ENCODE data around the gene MRPL20.
"Not testable (repeated sequence)": the region's sequence is repeated elsewhere in the genome, so short reads cannot be mapped to it uniquely, and the experiment has no call there.

Gene MRPL20

DNA sequence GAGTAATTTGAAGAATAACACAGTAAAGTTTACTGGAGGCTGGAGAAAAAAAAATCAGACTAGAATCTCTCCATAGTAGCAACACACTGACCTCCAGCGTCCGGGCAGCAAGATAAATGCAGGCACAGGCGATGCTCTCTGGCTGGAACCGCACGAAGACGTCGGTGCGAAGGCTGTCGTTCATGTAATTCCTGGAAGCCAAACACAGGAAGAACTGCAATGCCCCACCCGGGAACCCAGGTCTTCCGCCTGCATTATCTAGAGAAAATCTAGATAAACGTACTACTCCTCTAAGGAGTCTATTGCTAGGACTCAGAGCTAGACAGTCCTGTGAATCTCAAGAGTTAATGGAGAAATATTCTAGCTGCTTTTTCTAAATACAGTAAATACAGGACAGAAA, 16.4 kb downstream of the MRPL20 start:
- peaks cover 97% of the 10 kb centered on the region for H3K36me3 Mint-ChIP-seq (ENCODE audit: low read depth)
- H3K27ac Mint-ChIP-seq: no peak overlapping the region
- H3K27me3 Mint-ChIP-seq (ENCODE audit: low read depth, poor library complexity): peaks cover 2% of the 10 kb centered on the region
- H3K4me1 Mint-ChIP-seq: peaks cover 5% of the 10 kb centered on the region
- no peak for DNase-seq
- TF ChIP-seq, protein P1, sequence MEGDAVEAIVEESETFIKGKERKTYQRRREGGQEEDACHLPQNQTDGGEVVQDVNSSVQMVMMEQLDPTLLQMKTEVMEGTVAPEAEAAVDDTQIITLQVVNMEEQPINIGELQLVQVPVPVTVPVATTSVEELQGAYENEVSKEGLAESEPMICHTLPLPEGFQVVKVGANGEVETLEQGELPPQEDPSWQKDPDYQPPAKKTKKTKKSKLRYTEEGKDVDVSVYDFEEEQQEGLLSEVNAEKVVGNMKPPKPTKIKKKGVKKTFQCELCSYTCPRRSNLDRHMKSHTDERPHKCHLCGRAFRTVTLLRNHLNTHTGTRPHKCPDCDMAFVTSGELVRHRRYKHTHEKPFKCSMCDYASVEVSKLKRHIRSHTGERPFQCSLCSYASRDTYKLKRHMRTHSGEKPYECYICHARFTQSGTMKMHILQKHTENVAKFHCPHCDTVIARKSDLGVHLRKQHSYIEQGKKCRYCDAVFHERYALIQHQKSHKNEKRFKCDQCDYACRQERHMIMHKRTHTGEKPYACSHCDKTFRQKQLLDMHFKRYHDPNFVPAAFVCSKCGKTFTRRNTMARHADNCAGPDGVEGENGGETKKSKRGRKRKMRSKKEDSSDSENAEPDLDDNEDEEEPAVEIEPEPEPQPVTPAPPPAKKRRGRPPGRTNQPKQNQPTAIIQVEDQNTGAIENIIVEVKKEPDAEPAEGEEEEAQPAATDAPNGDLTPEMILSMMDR (IDR thresholded peaks at IDR 0.05): no peak
- no peaks in the 10 kb centered on the region for H3K9me3 Mint-ChIP-seq
- H3K4me3 Mint-ChIP-seq: no peak overlapping the region

DNA sequence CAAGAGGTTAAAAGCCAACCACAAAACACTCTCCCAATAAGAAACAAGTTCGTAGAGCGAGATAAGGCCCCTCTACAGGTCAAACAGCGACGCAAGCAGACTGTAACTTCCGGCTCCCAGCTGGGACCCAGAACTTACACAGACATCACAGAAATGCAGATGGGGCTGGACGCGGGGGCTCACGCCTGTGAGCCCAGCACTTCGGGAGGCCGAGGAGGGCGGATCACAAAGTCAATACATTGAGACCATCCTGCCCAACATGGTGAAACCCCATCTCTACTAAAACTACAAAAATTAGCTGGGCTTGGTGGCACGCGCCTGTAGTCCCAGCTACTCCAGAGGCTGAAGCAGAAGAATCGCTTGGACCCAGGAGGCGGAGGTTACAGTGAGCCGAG, 19.0 kb downstream of the MRPL20 start:
- Mint-ChIP-seq H3K27me3 (ENCODE audit: low read depth, poor library complexity) (peaks cover 6% of the 10 kb centered on the region), H3K27ac (no peak overlapping the region), H3K9me3 (no peaks in the 10 kb centered on the region)

DNA sequence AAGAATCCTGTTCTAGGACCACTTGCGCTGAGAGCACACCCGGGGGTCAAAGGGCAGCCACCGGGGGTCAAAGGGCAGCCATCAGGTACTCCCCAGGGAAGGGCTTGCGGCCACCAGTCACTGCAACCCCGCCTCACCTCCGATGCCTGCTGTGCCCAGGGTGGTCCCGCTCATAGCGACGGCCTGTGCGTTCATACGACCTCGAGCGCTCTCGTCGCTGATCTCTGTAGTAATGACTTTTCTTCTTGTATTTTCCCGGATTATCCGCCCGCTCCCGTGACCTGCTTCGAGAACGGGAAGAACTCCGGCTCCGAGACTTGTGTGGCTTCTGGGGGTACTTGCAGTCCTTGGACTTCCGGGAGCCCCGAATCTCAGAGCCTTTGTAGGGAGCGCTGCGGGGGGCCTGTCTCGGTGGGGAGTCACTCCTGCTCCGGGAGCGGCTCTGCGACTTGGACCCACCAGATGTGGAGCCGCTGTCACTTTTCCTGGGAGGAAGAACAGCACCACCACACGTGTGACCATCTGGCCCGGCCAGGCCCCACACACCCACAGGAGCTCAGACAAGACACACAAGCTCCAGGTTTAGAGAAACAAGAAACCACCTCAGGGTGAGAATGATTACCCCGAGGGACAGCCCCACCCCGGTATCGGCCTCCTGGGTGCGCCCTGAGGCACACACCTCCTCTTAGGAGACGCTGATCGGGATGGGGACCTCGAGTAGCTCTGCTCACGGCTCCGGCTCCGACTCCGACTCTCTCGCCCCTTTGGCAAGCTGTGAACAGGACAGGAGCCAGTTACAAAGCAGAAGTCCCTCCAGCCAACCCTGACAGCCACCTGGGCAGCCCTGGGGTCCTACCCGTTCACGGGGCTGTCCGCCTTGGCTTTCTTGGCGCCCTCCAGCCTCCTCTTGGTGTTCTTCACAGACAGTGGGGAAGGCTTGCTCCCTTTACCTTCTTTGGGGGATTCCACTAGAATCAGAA, 19.7 kb downstream of the MRPL20 start:
- Mint-ChIP-seq H3K4me3 (no peak overlapping the region), H3K27ac (no peak overlapping the region), H3K9me3 (no peaks in the 10 kb centered on the region), H3K36me3 (ENCODE audit: low read depth) (peaks cover 82% of the 10 kb centered on the region), H3K27me3 (ENCODE audit: low read depth, poor library complexity) (peaks cover 8% of the 10 kb centered on the region), H3K4me1 (no peaks in the 10 kb centered on the region)
- TF ChIP-seq, protein P1 (IDR thresholded peaks at IDR 0.05): no peak
- no peak for DNase-seq

More for the DNA sequence above, 19.0 kb downstream of the MRPL20 start:
- no peak overlapping the region for H3K4me3 Mint-ChIP-seq
- H3K4me1 Mint-ChIP-seq: no peaks in the 10 kb centered on the region
- no peak for DNase-seq
- TF ChIP-seq, protein P1 (IDR thresholded peaks at IDR 0.05): no peak
- H3K36me3 Mint-ChIP-seq (ENCODE audit: low read depth): peaks cover 89% of the 10 kb centered on the region

DNA sequence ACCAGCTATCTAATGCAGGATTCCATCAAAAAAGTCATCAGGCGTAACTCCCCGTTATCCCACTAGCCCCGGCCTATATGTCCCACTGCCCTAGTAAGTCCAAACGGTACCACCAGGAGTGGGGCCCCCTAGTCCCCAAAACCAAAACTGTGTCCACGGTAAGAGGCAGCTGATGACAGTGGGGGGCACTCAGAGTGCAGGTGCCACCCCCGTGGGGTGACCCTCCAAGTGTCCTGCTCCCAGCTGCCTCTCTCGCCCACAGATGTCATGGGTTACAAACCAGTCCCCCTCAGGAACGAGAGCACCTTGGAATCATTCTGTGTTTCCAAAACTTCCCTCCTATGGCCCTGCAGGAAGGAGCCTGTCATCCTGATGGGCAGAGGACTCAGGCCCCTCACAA, 21.2 kb downstream of the MRPL20 start:
- Mint-ChIP-seq H3K9me3 (no peaks in the 10 kb centered on the region), H3K4me3 (no peak overlapping the region), H3K27ac (no peak overlapping the region), H3K36me3 (ENCODE audit: low read depth) (peaks cover 67% of the 10 kb centered on the region), H3K27me3 (ENCODE audit: low read depth, poor library complexity) (peaks cover 8% of the 10 kb centered on the region), H3K4me1 (no peaks in the 10 kb centered on the region)
- TF ChIP-seq, protein P1 (IDR thresholded peaks at IDR 0.05): no peak
- no peak for DNase-seq

DNA sequence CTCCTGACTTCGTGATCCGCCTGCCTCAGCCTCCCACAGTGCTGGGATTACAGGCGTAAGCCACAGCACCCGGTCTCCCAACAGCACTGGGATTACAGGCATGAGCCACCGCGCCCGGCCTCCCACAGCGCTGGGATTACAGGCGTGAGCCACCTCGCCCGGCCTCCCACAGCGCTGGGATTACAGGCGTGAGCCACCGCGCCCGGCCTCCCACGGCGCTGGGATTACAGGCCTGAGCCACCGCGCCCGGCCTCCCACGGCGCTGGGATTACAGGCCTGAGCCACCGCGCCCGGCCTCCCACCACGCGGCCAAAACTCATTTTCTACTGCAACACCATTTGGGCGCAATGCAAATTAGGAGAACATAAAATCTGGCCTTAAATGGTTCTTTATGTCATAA, 21.8 kb downstream of the MRPL20 start:
- not testable (repeated sequence) for H3K4me3 Mint-ChIP-seq; H3K27me3 Mint-ChIP-seq (ENCODE audit: low read depth, poor library complexity); H3K9me3 Mint-ChIP-seq; DNase-seq; H3K4me1 Mint-ChIP-seq; H3K27ac Mint-ChIP-seq
- H3K36me3 Mint-ChIP-seq (ENCODE audit: low read depth): peaks cover 61% of the 10 kb centered on the region

DNA sequence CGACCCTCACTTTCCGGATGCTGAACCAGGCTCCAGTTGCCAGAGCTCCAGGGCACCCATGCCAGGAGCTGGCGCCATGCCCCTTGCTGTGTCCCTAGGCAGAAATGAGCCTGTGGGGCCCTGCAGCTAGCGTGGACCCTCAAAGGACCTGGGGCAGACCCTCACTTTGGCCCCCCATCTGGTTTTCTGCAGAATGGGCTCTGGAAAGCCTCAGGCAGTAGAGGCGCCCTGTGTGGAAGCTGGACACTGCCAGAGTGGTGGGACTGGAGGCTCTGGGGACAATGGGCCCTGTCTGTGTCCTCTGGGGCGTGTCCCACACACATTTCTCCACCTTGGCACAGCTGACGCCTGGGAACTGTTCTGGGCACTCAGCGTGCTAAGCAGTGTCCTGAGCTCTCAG, 25.8 kb downstream of the MRPL20 start:
- peaks cover 6% of the 10 kb centered on the region for H3K27me3 Mint-ChIP-seq (ENCODE audit: low read depth, poor library complexity)

More for the DNA sequence above, 25.8 kb downstream of the MRPL20 start:
- Mint-ChIP-seq H3K9me3 (no peaks in the 10 kb centered on the region), H3K36me3 (ENCODE audit: low read depth) (peaks cover 23% of the 10 kb centered on the region), H3K4me3 (no peak overlapping the region), H3K4me1 (no peaks in the 10 kb centered on the region), H3K27ac (no peak overlapping the region)
- TF ChIP-seq, protein P1 (IDR thresholded peaks at IDR 0.05): no peak
- DNase-seq: no peak

Measured in nephron progenitor cell (in vitro differentiated cells).